ENCODE results near the gene IMPA2.

IMPA2 gene

GRCh38 chr18:11996907-11997306 is 15.6 kb downstream of the IMPA2 start:
- no peak for TF ChIP-seq CTCF (IDR thresholded peaks at IDR 0.05; ENCODE audit: extremely low read depth, missing control alignments)

GRCh38 chr18:11997466-11997865 is 16.2 kb downstream of the IMPA2 start:
- TF ChIP-seq CTCF (IDR thresholded peaks at IDR 0.05; ENCODE audit: extremely low read depth, missing control alignments), result no peak
- no peak for DNase-seq (ENCODE audit: low spot score)

More at GRCh38 chr18:11996907-11997306, 15.6 kb downstream of the IMPA2 start:
- DNase-seq (ENCODE audit: low spot score), result no peak

- no peak for DNase-seq (ENCODE audit: low spot score)
- TF ChIP-seq CTCF (IDR thresholded peaks at IDR 0.05; ENCODE audit: extremely low read depth, missing control alignments), result no peak
Measured at GRCh38 chr18:11998193-11998592, 16.9 kb downstream of the IMPA2 start.

GRCh38 chr18:11999429-11999828 is 18.1 kb downstream of the IMPA2 start:
- DNase-seq (ENCODE audit: low spot score), result no peak
- no peak for TF ChIP-seq CTCF (IDR thresholded peaks at IDR 0.05; ENCODE audit: extremely low read depth, missing control alignments)

- DNase-seq (ENCODE audit: low spot score), result no peak
- no peak for TF ChIP-seq CTCF (IDR thresholded peaks at IDR 0.05; ENCODE audit: extremely low read depth, missing control alignments)
Measured at GRCh38 chr18:12000072-12000659, 18.9 kb downstream of the IMPA2 start.

GRCh38 chr18:12001421-12001820 is 20.1 kb downstream of the IMPA2 start:
- no peak for DNase-seq (ENCODE audit: low spot score)

GRCh38 chr18:12003894-12004293 is 22.6 kb downstream of the IMPA2 start:
- TF ChIP-seq CTCF (IDR thresholded peaks at IDR 0.05; ENCODE audit: extremely low read depth, missing control alignments), result no peak
- DNase-seq (ENCODE audit: low spot score), result no peak

More at GRCh38 chr18:12001421-12001820, 20.1 kb downstream of the IMPA2 start:
- no peak for TF ChIP-seq CTCF (IDR thresholded peaks at IDR 0.05; ENCODE audit: extremely low read depth, missing control alignments)

Data from GM20000 (cell line).